NT2/D1 (cell line): ENCODE data around the gene PMIS2.
A peak's percentile ranks its signal among the peaks of the same experiment; 100 is the strongest.

Experiments used
- DNase-seq: peaks from one replicate; pipeline ENCODE4 v3.0.0-alpha.2; 2011; ENCODE audit warnings: low read depth, low spot score
- H3K27me3 ChIP-seq: 2 replicates; pipeline ENCODE4 v1.6.0; 2011; ENCODE audit warnings: mild to moderate bottlenecking; ENCODE audit not compliant: insufficient read length, insufficient read depth
- H3K36me3 ChIP-seq: 2 replicates; pipeline ENCODE4 v1.6.1; 2011; ENCODE audit warnings: mild to moderate bottlenecking, low read length, mixed read lengths; ENCODE audit not compliant: insufficient read depth, insufficient read length
- H3K4me1 ChIP-seq: 2 replicates; pipeline ENCODE4 v1.5.1; 2011; ENCODE audit not compliant: insufficient read depth, insufficient read length
- H3K4me3 ChIP-seq: 2 replicates; pipeline ENCODE4 v1.5.1; 2011; ENCODE audit warnings: low read depth; ENCODE audit not compliant: insufficient read length
- H3K9ac ChIP-seq: 2 replicates; pipeline ENCODE4 v1.6.0; 2011; ENCODE audit warnings: low read depth; ENCODE audit not compliant: insufficient read length
- H3K9me3 ChIP-seq: 2 replicates; pipeline ENCODE4 v1.5.1; 2011; ENCODE audit warnings: mild to moderate bottlenecking, low read length; ENCODE audit not compliant: insufficient read depth
- SUZ12 ChIP-seq: IDR thresholded peaks from 2 replicates; pipeline ENCODE4 v1.6.1; 2011; ENCODE audit not compliant: insufficient read length, insufficient read depth; ENCODE audit errors: extremely low read depth
- YY1 ChIP-seq: IDR thresholded peaks from 2 replicates; pipeline ENCODE4 v1.6.1; 2011; ENCODE audit not compliant: insufficient read length, insufficient read depth
- ZNF274 ChIP-seq: IDR thresholded peaks from 2 replicates; pipeline ENCODE4 v1.6.1; 2011; ENCODE audit warnings: mild to moderate bottlenecking, low read depth, low read length

PMIS2 gene

DNA sequence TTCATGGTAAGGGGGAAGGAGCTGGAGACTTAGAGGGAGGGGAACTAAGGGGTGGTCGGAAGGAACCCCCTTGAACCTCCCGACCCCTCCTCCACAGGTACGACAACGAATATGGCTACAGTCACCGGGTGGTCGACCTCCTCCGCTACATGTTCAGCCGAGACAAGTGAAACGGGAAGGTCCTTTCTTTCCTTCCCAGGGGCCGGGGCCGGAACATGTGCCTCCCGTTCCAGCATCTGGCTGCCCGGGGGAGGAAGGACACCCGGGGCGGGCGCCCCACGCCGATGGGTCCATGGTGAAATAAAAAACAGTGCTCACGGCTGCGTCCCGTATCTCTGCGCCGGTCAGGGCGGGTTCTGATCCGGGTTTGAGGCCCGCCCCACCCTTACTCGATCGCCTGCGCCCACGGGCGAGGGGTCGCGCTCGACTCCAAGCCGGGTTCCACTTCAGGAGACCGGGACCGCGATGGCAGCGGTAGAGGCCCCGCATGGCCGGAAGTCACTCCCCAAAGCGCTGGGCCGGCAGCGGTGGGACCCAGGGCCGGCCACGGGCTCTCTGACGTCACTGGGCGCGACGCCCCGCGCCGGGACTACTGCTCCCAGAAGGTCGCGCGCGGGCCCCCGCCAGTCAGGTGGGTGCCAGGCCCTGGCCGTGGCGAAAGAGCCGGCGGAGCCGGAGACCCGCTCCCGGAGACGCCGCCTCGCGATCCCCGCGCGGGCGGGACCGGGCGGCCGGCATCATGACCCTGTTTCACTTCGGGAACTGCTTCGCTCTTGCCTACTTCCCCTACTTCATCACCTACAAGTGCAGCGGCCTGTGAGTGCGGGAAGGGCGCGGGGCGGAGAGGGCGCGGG, 40.7 kb upstream of the PMIS2 start, which contains the start of gene TMEM147:
Gene TMEM147 (plus strand): TSS at position 626 of the 854 bp plus-strand sequence. CDS start 114 bp downstream, at position 740.
- TF ChIP-seq YY1 (no peak), SUZ12 (no peak), ZNF274 (no peak)
- peak; percentile 57 for DNase-seq
- H3K4me3 ChIP-seq: peak within 1 kb of the TSS; percentile 91

DNA sequence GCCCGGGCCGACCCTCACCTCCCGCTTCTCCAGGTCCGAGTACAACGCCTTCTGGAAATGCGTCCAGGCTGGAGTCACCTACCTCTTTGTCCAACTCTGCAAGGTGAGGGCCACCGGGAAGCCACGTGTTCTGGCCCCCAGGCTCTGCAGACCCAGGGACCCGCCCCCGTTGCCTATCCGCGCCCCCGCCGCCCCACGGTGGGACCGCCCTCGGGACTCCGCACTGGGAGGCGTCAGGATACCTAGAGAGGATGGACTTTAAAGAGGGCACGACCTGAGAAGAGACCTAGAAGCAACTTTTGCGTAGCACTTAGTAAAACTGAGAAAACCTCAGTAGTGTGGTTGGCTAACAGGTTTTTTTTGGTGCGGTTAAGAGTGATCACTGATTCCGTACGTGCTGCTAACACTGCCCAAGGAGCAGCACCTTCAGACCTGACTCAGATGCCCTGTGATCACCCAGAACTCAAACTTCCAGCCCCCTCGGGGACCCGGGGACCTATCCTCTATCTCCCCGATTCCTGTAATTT, 40.1 kb upstream of the PMIS2 start:
- TF ChIP-seq YY1: no peak
- TF ChIP-seq ZNF274: no peak
- TF ChIP-seq SUZ12: no peak
- DNase-seq: no peak
- Histone ChIP-seq H3K4me1 (peaks cover 7% of the 10 kb centered on the region), H3K36me3 (peaks cover 72% of the 10 kb centered on the region), H3K9ac (peak overlapping the region; percentile 99), H3K4me3 (peak overlapping the region; percentile 91), H3K9me3 (no peaks in the 10 kb centered on the region), H3K27me3 (no peaks in the 10 kb centered on the region)

More for the DNA sequence above, 40.7 kb upstream of the PMIS2 start, which contains the start of gene TMEM147:
- peaks cover 10% of the 10 kb centered on the region for H3K4me1 ChIP-seq
- no peaks in the 10 kb centered on the region for H3K9me3 ChIP-seq
- H3K9ac ChIP-seq: peak within 1 kb of the TSS; percentile 99
- H3K36me3 ChIP-seq: peaks cover 68% of the 10 kb centered on the region
- no peaks in the 10 kb centered on the region for H3K27me3 ChIP-seq

DNA sequence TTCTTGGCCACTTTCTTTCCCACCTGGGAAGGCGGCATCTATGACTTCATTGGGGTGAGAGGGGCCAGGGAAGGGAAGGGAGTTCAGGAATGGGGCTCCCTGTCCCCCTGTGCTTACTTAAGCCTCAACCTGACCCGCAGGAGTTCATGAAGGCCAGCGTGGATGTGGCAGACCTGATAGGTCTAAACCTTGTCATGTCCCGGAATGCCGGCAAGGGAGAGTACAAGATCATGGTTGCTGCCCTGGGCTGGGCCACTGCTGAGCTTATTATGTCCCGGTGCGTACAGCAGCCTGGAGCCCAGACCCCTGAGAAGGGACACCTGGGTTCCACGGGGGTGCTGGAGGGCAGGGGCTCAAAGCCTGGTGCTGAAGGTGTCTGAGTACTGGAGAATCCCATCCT, 39.4 kb upstream of the PMIS2 start:
- H3K27me3 ChIP-seq: no peaks in the 10 kb centered on the region
- no peak for DNase-seq
- H3K9me3 ChIP-seq: no peaks in the 10 kb centered on the region
- H3K4me3 ChIP-seq: peak overlapping the region; percentile 91
- H3K9ac ChIP-seq: peak overlapping the region; percentile 99
- TF ChIP-seq YY1 (no peak), ZNF274 (no peak), SUZ12 (no peak)
- H3K4me1 ChIP-seq: peaks cover 7% of the 10 kb centered on the region
- peaks cover 77% of the 10 kb centered on the region for H3K36me3 ChIP-seq

DNA sequence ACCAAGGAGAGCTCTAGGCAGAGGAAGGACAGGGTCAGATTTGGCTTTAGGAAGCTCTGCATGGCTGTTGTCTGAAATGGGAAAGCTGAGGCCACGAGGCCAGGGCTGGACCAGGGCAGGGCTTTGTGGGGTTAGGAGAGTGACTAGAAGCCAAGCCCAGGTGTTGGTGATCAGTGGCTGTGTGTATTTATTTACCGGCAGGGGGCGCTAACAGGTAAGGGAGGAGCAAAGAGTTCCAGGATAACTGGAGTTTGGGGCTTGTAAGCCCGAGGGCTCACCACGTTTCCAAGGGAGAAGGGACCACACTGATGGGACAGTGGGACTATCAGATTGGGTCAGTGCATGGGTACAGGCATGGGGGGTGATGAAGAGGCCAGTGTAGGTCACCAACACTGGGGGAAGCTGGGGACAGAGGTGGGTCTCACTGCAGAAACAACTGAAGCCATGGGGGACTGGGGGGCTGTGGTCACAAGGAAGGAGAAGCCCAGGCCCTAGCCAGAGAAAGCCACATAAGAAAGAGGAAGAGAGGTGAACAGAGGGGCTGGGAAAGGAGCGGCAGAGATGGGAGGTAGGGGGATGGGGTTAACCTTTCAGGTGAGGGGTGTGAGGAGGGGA, 36.7 kb upstream of the PMIS2 start:
- H3K4me3 ChIP-seq: no peak overlapping the region
- peak overlapping the region; percentile 42 for H3K9ac ChIP-seq
- peaks cover 51% of the 10 kb centered on the region for H3K36me3 ChIP-seq
- peak; percentile 35 for DNase-seq
- H3K9me3 ChIP-seq: no peaks in the 10 kb centered on the region
- TF ChIP-seq YY1: no peak
- TF ChIP-seq SUZ12: no peak
- no peak for TF ChIP-seq ZNF274
- H3K27me3 ChIP-seq: no peaks in the 10 kb centered on the region
- H3K4me1 ChIP-seq: peaks cover 7% of the 10 kb centered on the region

DNA sequence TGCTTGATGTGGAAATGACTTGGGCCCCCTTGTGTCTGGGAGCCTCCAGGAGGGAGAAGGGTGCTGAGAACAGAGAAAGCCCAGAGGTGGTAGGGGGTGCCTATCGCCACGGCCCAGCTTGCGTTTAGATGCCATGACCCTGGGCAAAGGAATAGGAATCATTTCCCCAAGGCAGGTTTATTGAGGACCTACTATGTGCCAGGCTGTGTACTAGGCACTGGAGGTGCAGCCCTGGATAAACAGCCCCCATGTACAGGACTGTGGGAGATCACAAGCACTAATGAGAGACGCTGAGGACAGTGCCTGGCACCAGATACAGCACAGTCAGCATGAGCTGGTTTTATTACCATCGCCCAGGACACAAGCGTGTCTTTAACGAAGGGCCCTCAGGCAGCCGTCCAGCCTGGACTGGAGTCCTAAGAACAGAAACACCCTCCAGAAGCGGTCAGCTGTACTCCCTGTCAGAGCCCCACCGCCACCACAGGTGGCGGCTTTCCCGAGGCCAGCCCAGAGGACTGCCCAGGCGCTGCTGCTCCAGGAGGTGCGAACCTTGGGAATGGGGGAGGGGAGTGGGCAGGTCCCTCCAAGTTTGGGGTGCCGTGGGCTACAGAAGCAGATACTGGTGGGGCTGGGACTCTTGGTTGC, 36.0 kb upstream of the PMIS2 start:
- H3K36me3 ChIP-seq: peaks cover 50% of the 10 kb centered on the region
- peaks cover 7% of the 10 kb centered on the region for H3K4me1 ChIP-seq
- TF ChIP-seq SUZ12 (no peak), YY1 (no peak), ZNF274 (no peak)

DNA sequence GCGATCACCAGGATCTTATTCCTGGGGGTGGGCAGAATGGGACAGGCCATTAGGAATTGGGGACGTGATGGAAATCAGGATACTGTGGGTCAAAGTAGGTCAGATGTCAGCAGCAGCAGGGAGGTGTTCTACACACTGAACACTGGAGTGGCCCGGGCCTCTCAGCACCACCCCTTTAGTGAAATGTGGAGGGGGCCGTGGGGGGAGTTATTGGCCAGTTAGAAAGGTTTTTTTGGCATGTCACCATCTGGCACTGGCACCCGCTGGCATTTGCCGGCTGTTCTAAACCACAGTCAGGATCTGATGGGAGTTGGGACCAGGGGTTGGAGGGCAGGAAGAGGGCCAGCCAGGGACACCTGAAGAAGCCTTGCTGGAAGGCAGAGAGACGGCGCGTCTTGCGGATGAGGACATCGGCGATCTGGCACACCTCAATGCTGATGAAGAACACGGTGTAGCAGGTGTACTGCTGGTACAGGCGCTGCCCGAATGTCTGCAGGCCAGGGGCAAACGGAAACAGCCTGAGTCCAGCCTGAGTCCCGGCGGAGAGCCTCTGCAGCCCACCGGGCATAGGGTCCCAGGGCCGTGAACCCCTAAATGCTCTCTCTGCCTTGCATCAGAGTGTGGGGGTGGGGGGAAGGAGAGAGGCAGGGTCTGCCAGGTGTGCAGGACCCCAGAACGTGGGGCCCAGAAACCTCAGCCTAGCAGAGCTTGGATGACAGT, 34.7 kb upstream of the PMIS2 start:
- no peaks in the 10 kb centered on the region for H3K9me3 ChIP-seq
- DNase-seq: no peak
- TF ChIP-seq ZNF274: no peak

More for the DNA sequence above, 36.0 kb upstream of the PMIS2 start:
- Histone ChIP-seq H3K9me3 (no peaks in the 10 kb centered on the region), H3K4me3 (no peak overlapping the region), H3K27me3 (no peaks in the 10 kb centered on the region), H3K9ac (no peak overlapping the region)
- no peak for DNase-seq

More for the DNA sequence above, 34.7 kb upstream of the PMIS2 start:
- peaks cover 50% of the 10 kb centered on the region for H3K36me3 ChIP-seq
- no peak overlapping the region for H3K4me3 ChIP-seq
- peaks cover 7% of the 10 kb centered on the region for H3K4me1 ChIP-seq
- H3K27me3 ChIP-seq: peaks cover 3% of the 10 kb centered on the region
- no peak overlapping the region for H3K9ac ChIP-seq
